SKM-1 treated with dmso at 0.1 percent for 144 hours (cell line): Measurements from ENCODE around the gene MEDAG.
"Not testable (repeated sequence)": the region's sequence is repeated elsewhere in the genome, so short reads cannot be mapped to it uniquely, and the experiment has no call there.

Experiments
- DNase-seq: peaks from one replicate; lab custom pipeline; 2025; ENCODE audit not compliant: unreplicated experiment; lab: John Stamatoyannopoulos, UW

Gene MEDAG

GRCh38 chr13:30906411-30907051 lies 460 bp downstream of the MEDAG start:
- DNase-seq: no peak

- no peak for DNase-seq
Observed at GRCh38 chr13:30907121-30907861, 1.2 kb downstream of the MEDAG start.

GRCh38 chr13:30908416-30908980 lies 2.4 kb downstream of the MEDAG start:
- no peak for DNase-seq

GRCh38 chr13:30910676-30911075 lies 4.6 kb downstream of the MEDAG start:
- DNase-seq: no peak

- DNase-seq: no peak
Observed at GRCh38 chr13:30915691-30916541, 9.8 kb downstream of the MEDAG start.

- no peak for DNase-seq
Observed at GRCh38 chr13:30916991-30917390, 10.9 kb downstream of the MEDAG start.

- DNase-seq: no peak
Observed at GRCh38 chr13:30918662-30919405, 12.8 kb downstream of the MEDAG start.

- no peak for DNase-seq
Observed at GRCh38 chr13:30920162-30920909, 14.3 kb downstream of the MEDAG start.

GRCh38 chr13:30923418-30923817 lies 17.3 kb downstream of the MEDAG start:
- no peak for DNase-seq

- no peak for DNase-seq
Observed at GRCh38 chr13:30924721-30925120, 18.6 kb downstream of the MEDAG start.

GRCh38 chr13:30925429-30925828 lies 19.4 kb downstream of the MEDAG start:
- DNase-seq: no peak

GRCh38 chr13:30926781-30927180 lies 20.7 kb downstream of the MEDAG start:
- DNase-seq: no peak

GRCh38 chr13:30927188-30927587 lies 21.1 kb downstream of the MEDAG start:
- DNase-seq: not testable (repeated sequence)

GRCh38 chr13:30927595-30927994 lies 21.5 kb downstream of the MEDAG start:
- no peak for DNase-seq

GRCh38 chr13:30928978-30929377 lies 22.9 kb downstream of the MEDAG start:
- DNase-seq: no peak

GRCh38 chr13:30932481-30933353 lies 26.6 kb downstream of the MEDAG start, which contains the start of gene TEX26:
Gene TEX26 (plus strand): TSS chr13:30932656. CDS start chr13:30932716, 60 bp downstream.
- no peak for DNase-seq

GRCh38 chr13:30933354-30933670 lies 27.2 kb downstream of the MEDAG start:
- no peak for DNase-seq

GRCh38 chr13:30934381-30934780 lies 28.3 kb downstream of the MEDAG start:
- no peak for DNase-seq

- DNase-seq: no peak
Observed at GRCh38 chr13:30934803-30935202, 28.7 kb downstream of the MEDAG start.
